ENCODE data around the gene GSDME. TPM values are rescaled to one million over a fixed set of nuclear protein-coding genes. Genes with fewer than 3 reads are reported as not detected.

GSDME gene
- total and polyA plus RNA-seq, 2 of the 4 experiments (the other 2 are of a cell fraction), result 75.2 to 78.7 TPM

- Histone ChIP-seq H3K27ac (ENCODE audit: insufficient read depth, low read length) (no peak overlapping the region), H4K91ac (ENCODE audit: insufficient read depth, low read depth, low read length) (no peak overlapping the region), H2BK15ac (ENCODE audit: low read depth, low read length) (no peak overlapping the region), H3K27me3 (ENCODE audit: control insufficient read depth, insufficient read depth, low read length) (no peaks in the 10 kb centered on the region), H3K9me1 (ENCODE audit: insufficient read depth, low read length) (peaks cover 3% of the 10 kb centered on the region; the same call in 1 of the 2 replicates), H3K4me2 (ENCODE audit: low read depth, low read length) (no peak overlapping the region), H3K4me1 (ENCODE audit: control insufficient read depth, insufficient read depth, low read length) (no peaks in the 10 kb centered on the region), H2AK5ac (ENCODE audit: low read depth, low read length) (no peak overlapping the region), H3K4ac (ENCODE audit: low read depth, low read length) (no peak overlapping the region), H3K9ac (ENCODE audit: low read depth, low read length) (no peak overlapping the region), H2BK120ac (ENCODE audit: low read depth, low read length) (no peak overlapping the region), H3K56ac (ENCODE audit: extremely low read depth, insufficient read depth, low read length) (no peak overlapping the region), H3K36me3 (ENCODE audit: control insufficient read depth, insufficient read depth, low read length) (no peaks in the 10 kb centered on the region), H3K79me1 (ENCODE audit: low read depth in 1 of 2, low read length in 2 of 2) (no peaks in the 10 kb centered on the region), H4K20me1 (ENCODE audit: insufficient read depth, low read length) (no peaks in the 10 kb centered on the region), H4K5ac (ENCODE audit: low read depth, low read length) (no peak overlapping the region), H3K14ac (replicated peaks; ENCODE audit: low read depth, low read length) (no peak overlapping the region), H3K4me3 (ENCODE audit: insufficient read depth, low read depth, low read length) (no peak overlapping the region), H4K8ac (ENCODE audit: low read depth in 2 of 2, low read length in 2 of 2) (no peak overlapping the region), H2BK5ac (ENCODE audit: low read depth, low read length, poor library complexity, severe bottlenecking) (no peak overlapping the region), H3K18ac (ENCODE audit: low read depth, low read length) (no peak overlapping the region), H2AK9ac (replicated peaks; ENCODE audit: low read depth, low read length, poor library complexity) (no peak overlapping the region), H2AFZ (replicated peaks; ENCODE audit: low read length, poor library complexity) (no peak overlapping the region), H3K9me3 (ENCODE audit: control insufficient read depth, insufficient read depth, low read length) (no peaks in the 10 kb centered on the region), H2BK20ac (ENCODE audit: low read depth, low read length) (no peak overlapping the region), H3K23ac (ENCODE audit: low read depth, low read length) (no peak overlapping the region)
- DNase-seq (no peak), ATAC-seq (ENCODE audit: low read depth) (no peak)
- in situ Hi-C loops (cut with MboI; ENCODE audit: low sequenced_read_pairs), result no loop called here
- no peak for TF ChIP-seq RFX5 (IDR thresholded peaks at IDR 0.05; ENCODE audit: low read depth, low read length)
- TF ChIP-seq CEBPB (IDR thresholded peaks at IDR 0.05; ENCODE audit: low read depth, low read length), result no peak
- no peak for TF ChIP-seq FOS (IDR thresholded peaks at IDR 0.05; ENCODE audit: low read depth, low read length)
- no peak for TF ChIP-seq RAD21 (IDR thresholded peaks at IDR 0.05; ENCODE audit: low read length)
- no peak for TF ChIP-seq CHD1 (IDR thresholded peaks at IDR 0.05; ENCODE audit: low read depth, low read length)
- no peak for TF ChIP-seq BHLHE40 (IDR thresholded peaks at IDR 0.05; ENCODE audit: low read depth, low read length)
- no peak for TF ChIP-seq POLR2A (IDR thresholded peaks at IDR 0.05; ENCODE audit: low read depth, low read length)
- TF ChIP-seq MAFK (IDR thresholded peaks at IDR 0.05; ENCODE audit: low read depth, low read length), result no peak
- intact Hi-C loops (cut with micrococcal nuclease), result no loop called here
- ChIA-PET POLR2A (ENCODE audit: unreplicated experiment) (no interaction called here), CTCF (no interaction called here)
- dilution Hi-C loops (cut with HindIII; ENCODE audit: low sequenced_read_pairs, unreplicated experiment), result no loop called here
- WGBS, 2 experiments (ENCODE audit: extremely low coverage in 2 of 2, insufficient read length in 1 of 2), result 100% methylated on average over 2 of the region's 4 CpGs; no CpG with 5 or more reads in 1 of the 2 experiments
- BruUV-seq (replicated peaks), result no TSS peak
Measured at GRCh38 chr7:24690251-24690650, 67.0 kb downstream of the GSDME start.
